Measurements from ENCODE around the gene RNF19B.

Gene RNF19B

DNA sequence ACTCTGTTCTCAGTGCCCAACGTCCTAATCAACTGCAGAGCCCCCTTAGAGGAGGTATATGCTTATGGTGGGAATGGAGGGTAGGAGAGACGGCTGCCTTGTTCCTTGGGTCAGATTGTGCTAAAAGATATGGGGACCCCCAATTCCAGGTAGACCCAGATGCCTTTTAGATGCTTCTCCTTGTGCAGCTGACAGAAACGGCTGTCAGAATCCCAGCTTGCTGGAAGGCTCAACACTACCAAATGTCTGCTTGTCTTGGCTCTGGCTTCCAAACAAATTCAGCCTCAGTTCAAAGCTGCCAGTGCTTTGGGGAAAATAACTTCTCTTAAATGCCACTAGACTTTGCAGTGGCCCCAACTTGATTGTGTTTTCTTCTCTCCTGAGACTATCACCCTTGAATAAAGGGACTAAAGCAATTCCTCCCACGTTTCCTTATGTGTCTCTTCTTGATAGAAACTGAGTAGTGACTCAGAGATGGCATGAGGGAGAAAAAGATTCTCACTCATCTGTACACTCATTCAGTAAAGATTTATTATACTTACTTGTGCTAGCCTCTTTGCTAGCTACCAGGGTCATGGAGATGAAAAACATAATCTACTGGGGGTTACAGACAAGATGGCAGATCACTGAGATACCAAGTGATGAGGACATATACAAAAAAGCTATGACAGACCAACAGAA lies 3.4 kb upstream of the RNF19B start:
- FAIRE-seq = no peak

DNA sequence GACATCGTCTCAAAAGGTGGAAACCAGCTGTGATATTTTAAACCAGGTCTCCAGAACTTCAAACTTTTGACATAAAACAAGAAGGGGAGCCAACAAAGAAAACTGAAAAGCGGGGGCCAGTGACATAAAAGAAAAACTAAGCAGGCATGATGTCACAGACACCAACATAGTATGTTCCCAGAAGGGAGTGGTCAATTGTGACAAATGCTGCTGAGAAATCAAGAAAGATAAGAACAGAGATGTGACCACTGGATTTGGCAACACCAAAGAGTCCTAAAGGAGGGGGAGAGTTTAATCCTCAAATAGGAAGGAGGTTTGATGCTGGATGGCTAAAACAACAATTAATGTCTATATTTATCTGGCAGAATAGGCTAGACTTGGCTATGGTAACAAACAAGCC lies 2.3 kb upstream of the RNF19B start:
- FAIRE-seq = no peak

DNA sequence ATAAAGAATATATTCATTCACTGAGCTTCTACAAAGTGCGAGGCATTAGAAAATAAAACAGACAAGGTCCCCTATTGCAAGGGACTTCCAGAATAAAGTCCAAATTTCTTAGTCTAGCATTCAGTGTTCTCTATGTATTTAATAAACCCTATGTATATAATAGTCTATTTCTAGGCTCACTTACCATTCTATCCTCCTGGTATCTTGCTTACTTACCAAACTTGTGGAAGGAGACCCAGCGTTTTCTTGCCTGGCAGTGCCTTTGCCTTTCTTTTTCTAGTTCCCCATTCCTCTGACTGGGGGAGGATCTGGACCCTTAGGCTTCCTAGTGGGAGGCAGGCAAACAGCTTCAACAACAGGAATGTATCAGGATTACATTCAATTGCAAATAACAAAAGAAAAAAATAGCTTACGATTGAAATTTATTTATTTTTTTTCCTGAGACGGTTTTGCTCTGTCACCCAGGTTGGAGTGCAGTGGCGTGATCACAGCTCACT lies 690 bp upstream of the RNF19B start:
- FAIRE-seq = no peak

DNA sequence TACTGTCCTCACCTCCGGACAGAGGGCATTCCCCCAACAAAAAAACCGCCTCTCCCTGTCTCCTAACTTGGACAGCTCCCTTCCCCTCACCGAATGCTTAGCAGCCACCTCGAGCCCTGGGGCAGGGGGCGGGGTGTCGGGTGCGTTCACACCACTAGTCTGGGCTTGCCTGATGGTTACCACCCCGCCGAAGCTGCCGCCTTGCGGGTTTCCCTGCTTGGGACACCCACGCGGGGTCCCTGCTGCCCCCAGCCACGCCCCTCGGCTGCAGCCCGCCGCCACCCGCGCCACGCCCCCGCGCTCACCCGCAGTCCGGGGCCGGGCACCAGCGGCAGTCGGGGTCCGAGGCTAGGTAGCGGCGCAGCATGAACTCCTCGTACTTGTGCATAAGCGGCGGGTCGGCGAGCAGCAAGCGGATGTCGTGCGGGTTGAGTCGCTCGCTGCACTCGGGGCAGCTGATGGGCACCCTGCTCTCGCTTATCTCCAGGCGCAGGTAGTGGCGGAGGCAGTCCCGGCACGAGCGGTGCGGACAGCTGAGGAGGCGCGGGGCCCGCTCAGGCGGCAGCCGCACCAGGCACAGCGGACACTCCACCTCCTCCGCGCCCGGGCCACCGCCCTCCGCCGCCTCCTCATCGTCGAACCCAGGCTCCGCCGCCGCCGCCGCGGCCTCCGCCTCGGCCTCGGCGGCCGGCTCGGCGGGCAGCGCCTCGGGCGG lies 706 bp downstream of the RNF19B start:
- FAIRE-seq = no peak

DNA sequence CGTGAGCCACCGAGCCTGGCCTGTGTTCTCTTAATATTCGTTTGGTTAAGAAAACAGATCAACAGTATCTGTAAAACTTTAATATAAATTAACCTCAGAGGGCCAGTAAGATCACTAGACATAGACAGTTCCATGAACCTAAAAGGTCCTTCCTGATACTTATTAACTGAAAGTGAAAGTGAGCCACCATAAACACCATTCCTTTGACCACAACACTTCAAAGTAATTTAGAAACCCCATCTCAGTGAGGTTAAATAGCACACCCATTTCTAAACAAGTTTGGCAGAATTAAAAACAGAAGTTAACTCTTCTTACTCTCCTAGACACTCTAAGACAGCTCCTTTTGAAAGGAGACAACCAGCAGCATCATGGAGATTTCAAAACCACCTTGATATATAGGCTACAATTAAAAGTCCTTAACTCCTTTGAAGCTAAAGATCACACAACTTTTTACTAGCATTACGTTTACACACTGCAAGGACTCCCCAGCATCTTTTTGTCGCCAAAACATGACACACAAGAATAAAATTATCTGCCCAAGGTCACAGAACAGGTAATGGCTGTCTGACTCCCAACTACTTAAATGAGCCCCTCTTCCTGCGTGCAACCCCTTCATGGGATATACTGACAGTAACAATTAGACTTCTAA lies 2.2 kb downstream of the RNF19B start:
- no peak for FAIRE-seq

DNA sequence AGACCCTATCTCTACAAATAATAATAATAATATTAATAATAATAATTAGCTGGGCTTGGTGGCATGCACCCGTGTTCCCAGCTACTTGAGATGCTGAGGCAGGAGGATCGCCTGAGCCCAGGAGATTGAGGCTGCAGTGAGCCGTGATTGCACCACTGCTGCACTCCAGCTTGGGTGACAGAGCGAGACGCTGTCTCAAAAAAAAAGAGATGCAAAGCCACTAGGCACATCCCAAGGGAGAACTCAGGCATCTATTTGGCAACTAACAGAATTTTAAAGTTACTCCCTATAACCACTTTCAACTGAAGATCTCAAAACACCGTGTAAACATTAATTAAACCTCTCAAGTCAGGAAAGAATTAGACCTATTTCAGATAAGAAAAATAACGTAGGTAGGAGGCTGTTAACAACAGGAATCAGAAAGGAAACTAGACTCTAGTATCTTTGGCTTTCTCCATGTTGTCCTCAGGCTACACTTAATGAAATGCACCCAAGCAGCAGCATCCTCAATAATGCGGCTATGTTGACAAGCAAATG lies 3.7 kb downstream of the RNF19B start:
- FAIRE-seq = no peak

DNA sequence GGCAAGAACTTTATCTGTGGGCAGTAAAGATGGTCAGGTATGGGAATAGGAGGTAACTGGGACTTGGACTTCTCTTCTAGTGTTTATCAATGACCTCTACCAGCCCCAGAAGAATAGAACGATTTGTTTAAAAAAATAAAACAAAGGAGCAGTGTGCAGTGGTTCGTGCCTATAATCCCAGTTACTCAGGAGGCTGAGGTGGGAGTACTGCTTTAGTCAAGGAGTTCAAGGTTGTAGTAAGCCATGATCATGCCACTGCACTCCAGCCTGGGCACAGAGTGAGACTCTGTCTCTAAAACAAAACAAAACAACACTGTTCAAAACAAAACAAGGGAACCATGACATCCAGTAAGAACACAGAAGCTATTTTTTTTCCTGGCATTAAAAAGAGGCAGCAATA lies 4.3 kb downstream of the RNF19B start:
- no peak for FAIRE-seq

DNA sequence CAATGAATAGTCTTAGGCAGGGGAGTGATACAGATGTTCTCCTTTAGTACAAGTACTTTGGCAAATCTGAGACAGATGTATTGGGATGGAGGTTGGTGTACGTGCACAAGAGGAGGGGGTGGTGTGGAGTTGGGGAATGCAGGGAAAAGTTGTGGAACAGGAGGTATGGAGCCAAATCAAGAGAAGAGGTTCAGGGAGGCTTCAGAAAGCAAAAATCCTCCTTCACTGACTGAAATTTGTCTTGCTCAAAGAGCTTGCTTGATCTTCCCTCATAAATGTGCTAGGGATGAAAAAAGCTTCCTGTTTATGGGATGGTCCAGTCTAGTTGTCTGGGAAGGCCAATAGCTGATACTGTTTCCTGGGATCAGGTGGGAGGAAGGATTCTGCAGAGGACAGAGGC lies 5.8 kb downstream of the RNF19B start:
- FAIRE-seq = no peak

DNA sequence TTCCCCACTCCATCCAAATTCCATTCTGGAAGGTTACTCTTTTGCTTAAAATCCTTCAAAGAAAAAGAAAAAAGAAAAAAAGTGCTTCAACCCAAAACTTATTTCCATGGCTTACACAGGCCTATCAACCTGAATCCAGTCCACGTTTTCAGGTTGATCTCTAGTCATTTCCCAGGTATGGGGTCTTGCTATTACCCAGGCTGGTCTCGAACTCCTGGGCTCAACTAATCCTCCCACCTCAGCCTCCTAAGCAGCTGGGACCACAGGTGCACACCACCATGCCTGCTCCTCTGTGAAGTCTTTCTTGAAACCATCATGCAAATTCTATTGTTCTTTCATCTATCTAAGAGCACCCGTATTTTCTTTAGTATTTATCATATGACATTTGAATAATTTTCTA lies 7.6 kb downstream of the RNF19B start:
- no peak for FAIRE-seq

DNA sequence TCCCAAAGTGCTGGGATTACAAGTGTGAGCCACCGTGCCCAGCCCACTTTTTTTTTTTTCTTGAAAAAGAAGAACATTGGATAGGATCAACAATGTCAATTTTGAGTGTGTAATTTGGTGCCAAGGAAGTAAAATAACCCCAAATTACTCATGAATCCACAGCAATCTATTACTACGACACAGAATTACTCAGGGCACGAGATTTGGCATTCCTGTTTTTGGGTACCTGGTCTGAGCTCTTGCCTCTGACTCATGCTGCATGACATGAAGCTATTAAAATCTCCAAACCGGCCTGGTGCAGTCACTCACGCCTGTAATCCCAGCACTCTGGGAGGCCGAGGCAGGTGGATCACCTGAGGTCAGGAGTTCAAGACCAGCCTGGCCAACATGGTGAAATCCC lies 10.4 kb downstream of the RNF19B start:
- FAIRE-seq = no peak

DNA sequence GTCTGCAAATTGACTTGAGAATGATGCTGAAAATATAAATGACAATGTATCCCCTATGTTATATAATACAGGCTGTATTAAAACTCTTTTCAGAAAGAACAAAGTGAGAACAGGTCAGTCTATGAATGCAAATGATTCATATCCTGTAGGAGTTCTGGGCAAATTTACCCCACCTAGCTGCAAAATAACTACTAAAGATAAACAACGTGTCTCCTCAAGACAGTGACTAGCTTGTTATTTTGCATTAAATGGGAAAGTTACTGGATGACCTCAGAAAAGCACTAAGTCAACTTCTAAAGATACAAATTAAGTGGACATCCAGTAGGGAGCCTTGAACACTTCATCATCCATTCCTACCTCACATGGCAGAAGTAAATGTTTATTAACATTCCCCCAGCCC lies 11.1 kb downstream of the RNF19B start:
- no peak for FAIRE-seq

DNA sequence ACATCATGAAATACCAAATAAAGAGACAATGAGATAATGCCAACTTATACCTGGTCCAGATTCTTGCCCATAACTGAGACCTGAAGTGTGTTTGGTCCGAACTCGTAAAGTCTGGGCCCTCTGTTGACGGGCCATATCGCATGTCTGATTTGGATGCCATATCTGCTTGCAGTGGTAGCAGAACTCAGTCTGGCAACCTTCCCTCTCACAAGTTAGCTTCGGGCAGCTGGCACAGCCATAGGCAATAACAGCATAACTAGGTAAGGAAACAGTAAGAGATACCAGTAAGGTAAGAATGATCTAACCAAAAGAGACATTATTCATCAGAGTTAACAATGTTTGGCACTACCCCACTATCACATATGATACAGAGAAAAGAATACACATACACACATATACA lies 15.1 kb downstream of the RNF19B start:
- FAIRE-seq = no peak

DNA sequence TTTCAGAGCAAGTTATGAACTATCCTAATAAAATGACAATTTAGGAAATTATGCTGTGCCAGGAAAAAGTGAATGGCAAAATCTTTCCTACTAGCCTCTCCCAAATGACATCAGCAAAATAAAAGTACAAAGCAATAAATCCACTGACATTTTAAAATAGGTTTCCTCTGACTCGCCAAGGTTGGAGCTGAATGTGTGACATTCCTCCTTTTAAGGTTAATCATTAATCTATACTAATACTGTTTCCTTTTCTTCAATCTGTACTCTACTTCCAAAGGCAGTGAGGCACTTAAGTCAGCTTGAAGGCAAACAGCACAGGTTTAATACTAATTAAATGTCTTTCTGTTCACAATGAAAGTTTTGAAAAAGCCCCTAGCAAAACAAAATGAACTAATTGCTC lies 15.7 kb downstream of the RNF19B start:
- no peak for FAIRE-seq

DNA sequence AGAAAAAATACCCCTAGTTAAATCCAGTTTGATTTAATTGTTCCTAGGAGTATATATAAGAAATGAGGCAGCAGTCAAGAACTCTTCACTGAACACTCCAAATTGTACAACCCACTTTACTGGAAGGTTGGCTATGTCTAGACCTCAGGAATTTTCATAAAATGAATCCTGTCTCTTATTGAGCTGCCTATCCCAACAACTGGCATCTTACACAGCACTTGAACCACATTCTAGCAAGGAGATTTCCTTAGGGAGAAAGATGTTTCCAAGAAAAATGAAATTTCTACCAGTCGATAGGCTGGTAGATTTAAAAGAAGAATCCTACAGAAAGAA lies 16.3 kb downstream of the RNF19B start:
- no peak for FAIRE-seq

DNA sequence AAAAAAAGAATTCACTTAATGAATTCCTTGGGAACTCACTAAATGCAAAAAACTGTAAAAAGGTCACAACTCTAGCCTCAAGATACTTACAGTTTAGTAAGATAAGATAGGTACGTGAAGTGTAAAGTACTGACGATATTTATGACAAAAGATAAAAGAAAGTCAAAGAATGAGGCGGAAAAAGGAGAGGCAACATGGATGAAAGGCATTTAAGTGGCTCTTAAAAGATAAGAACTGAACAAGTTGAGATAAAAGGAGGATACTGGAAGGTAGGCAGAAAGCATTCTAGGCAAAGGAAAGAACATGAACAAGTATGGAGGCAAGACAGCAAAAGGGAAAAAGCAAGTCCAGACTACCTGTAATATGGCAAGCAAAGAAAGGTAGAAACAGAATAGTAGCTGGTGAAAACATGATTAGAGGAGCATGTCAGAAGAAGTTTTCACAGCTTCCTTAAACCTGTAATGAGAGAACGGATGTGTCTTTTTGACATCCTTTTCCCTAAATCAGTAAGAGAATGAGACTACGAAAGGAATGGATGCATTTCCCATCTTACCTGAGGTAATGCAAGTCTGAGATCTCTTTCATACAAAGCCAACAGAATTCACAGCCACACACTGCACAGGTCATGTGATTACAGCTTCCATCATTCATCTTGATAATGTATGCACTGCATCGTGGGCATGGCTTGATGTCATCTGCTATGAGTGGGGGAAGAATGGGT lies 16.8 kb downstream of the RNF19B start:
- no peak for FAIRE-seq

DNA sequence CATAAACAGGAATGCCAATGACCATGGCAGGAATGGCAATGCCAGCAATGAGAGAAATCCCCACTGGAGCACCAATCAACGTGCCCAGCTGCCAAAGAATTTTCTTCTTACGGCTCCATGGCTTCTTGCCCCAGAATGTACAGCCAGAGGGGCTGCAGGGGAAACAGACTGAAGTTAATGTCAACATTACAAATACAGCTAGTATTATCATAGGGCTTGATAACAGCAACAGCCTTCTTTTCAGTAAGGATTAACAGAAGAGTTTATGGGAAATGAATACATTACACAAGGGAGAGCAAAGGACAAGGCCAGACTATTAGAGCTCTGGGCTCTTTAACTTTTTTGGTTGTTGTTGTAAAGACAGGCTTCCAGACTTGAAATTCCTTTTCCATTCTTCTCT lies 18.2 kb downstream of the RNF19B start:
- FAIRE-seq = no peak

DNA sequence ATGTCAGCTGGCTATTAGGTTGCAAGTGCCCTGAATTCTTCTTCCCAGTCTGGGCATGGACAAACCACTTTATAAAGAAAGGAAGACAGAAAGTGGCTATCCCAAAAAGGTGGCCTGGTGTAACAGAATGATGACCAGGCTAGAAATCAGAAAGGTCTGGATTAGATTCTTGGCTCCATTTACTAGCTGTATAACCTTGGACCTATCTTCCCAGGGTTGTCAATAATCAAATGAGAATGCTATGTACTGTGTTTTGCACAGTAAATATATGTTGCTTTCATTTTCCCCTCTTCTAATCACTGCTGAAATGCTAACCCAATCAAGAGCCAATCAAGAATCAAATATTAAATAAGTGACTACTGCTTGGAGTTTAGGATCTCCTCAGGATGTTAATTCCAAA lies 20.4 kb downstream of the RNF19B start:
- FAIRE-seq = no peak

DNA sequence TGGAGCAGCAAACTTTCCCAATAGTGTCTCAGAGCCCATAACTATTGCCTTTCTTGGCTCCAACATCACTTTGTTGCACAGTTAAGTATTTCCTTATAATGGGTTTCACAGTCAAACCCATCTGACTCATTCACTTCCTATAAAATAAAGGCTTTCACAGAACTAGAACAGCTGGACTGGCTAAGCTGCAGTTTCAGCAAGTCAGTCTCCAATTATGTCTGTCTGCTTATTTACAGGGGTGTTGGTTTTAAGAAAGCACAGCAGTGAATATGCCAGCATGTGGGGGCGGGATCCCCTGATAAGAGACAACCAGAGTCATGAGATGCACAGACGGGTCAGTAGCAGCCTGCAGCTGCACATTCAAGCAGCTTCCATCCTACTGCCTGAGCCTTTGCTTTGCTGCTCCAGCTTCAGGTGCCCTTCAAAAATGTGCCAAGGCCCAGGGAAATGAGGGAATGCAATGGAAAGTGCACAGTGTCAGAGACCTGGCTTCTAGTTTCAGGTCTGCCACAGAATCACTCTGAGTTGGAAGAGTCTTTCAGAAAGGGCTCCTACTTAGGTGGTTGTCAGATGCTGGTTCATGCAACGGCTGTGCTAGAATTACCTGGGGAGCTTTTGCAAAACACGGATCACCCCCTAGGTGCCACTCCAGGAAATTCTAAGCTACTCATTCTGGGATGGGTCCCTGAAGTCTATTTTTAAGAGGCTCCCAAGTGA lies 24.8 kb downstream of the RNF19B start:
- no peak for FAIRE-seq

DNA sequence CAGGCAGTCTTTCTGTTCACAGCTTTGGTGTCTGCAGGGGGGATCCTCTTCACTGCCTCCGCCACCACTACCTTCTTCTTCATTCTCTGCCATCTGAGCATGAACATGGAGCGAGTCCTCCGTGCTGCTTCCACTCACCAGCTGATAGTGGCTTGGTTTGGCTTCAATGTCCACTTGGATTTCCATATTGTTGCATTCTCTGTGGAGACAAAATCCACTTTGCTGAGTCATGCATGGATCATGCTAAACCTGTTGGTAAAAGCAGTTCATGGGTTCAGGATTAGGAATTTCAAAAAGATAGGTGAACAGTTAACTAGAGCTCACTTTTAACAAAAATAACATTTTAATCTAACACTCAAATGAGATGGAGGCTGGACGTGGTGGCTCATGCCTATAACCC lies 27.5 kb downstream of the RNF19B start:
- no peak for FAIRE-seq

DNA sequence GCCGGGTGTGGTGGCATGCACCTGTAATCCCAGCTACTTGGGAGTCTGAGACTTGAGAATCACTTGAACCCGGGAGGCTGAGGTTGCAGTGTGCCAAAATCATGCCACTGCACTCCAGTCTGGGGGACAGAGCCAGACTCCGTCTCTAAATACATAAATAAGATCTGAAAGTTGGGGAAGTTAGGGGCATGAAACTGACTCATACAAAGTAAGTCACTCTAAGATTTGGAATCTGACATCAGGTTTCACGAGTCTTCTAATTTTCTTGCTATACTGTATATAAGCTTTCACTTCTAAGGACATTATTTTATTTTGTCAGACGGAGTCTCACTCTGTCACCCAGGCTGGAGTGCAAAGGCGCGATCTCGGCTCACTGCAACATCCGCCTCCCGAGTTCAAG lies 30.1 kb downstream of the RNF19B start:
- no peak for FAIRE-seq

DNA sequence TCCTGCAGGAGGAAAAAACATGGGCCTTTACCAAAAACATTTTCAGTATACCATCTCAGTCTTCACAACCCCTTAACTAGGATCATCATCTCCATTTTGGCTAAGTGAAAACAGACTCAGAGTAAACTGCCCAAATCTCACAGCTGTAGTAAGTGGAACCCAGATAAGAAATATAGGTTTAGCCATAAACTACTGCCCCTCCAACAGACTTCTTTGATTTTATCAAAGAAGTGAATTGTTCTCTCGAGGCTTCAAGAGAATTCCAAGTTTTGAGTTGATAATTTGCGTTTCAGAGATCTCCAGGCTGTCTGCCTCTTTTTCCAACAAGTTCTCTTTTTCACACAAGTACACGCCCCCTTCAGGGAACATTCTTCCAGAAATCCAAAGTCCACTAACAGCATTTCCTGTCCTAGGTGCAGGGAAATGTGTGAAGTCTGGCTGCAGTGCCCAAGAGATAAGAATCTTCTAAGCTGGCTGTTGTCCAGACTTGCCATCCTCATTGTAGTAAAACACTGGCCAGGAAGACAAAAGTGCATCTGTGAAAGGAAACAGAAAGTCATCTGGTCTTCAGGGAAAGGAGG lies 30.8 kb downstream of the RNF19B start:
- FAIRE-seq = no peak

DNA sequence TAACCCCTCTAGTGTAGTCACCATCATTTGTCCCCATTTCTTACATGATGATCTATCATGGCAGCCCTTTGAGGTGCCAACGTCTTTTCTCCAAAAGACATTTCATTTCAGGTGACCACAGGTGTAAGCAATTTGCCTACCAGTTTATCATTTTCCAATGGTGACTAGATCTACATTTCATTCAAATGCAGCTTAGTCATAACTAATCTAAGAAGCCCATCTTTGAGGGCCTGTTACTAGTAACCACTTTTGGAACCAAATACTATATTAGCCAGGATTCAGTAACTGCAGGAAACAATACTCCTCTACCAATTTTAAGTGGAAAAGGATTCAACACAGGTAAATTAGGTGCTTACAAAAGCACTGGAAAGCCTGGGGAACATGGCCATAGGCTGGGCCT lies 32.8 kb downstream of the RNF19B start:
- no peak for FAIRE-seq
